Nephron (organoid): ENCODE results near the gene KRT82.
A peak's percentile ranks its signal among the peaks of the same experiment; 100 is the strongest.

Experiments used
- H3K27ac Mint-ChIP-seq, 3 experiments: 2 replicates each; pipeline ENCODE4 v1.8.0; 2020; ENCODE audit warnings: mixed read lengths in 3 of 3, mild to moderate bottlenecking in 2 of 3, moderate library complexity in 1 of 3
- H3K27me3 Mint-ChIP-seq: 2 replicates; pipeline ENCODE4 v1.8.0; 2021; ENCODE audit warnings: low read depth, mild to moderate bottlenecking, moderate library complexity, mixed read lengths
- H3K36me3 Mint-ChIP-seq: 2 replicates; pipeline ENCODE4 v1.8.0; 2020; ENCODE audit warnings: low read depth, mixed read lengths
- H3K4me1 Mint-ChIP-seq: 2 replicates; pipeline ENCODE4 v1.8.0; 2020; ENCODE audit warnings: mixed read lengths
- H3K4me3 Mint-ChIP-seq, 3 experiments: 2 replicates each; pipeline ENCODE4 v1.8.0; 2020; ENCODE audit warnings: mild to moderate bottlenecking in 3 of 3, mixed read lengths in 3 of 3, moderate library complexity in 2 of 3
- H3K9me3 Mint-ChIP-seq: 2 replicates; pipeline ENCODE4 v1.8.0; 2020; ENCODE audit warnings: mixed read lengths
- TF ChIP-seq, protein P1 (sequence below), 3 experiments: fragments of 200-600 bp; sonication (generic); IDR thresholded peaks; one replicate each; pipeline ENCODE4 v1.5.0; 2021; ENCODE audit warnings: antibody characterized with exemption in 3 of 3; ENCODE audit not compliant: unreplicated experiment in 3 of 3

The KRT82 gene

DNA sequence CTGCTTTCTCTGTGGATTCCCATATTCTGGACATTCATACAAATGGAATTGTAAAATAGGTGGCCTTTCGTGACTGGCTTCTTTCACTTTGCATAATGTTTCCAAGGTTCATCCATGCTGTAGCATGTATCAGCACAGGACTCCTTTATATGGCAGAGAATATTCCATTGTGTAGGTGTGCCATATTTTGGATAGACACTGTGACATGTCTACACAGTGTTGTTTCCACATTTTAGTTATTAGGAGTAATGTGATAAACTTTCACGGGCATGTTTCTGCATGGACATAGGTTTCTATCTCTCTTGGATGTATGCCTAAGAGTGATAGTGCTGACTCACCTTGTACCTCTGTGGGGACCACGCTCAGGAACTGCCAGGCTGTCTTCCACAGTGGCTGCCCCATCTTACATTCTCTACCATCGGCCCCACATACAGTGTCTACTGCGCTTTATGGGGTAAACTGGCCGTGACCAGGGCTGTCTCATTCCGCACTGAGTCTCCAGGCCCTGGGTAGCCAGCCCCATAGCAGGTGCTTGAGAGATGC is 13.6 kb downstream of the KRT82 start:
- Mint-ChIP-seq H3K4me1 (peaks cover 13% of the 10 kb centered on the region), H3K36me3 (no peaks in the 10 kb centered on the region)
- TF ChIP-seq, protein P1, sequence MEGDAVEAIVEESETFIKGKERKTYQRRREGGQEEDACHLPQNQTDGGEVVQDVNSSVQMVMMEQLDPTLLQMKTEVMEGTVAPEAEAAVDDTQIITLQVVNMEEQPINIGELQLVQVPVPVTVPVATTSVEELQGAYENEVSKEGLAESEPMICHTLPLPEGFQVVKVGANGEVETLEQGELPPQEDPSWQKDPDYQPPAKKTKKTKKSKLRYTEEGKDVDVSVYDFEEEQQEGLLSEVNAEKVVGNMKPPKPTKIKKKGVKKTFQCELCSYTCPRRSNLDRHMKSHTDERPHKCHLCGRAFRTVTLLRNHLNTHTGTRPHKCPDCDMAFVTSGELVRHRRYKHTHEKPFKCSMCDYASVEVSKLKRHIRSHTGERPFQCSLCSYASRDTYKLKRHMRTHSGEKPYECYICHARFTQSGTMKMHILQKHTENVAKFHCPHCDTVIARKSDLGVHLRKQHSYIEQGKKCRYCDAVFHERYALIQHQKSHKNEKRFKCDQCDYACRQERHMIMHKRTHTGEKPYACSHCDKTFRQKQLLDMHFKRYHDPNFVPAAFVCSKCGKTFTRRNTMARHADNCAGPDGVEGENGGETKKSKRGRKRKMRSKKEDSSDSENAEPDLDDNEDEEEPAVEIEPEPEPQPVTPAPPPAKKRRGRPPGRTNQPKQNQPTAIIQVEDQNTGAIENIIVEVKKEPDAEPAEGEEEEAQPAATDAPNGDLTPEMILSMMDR (IDR thresholded peaks at IDR 0.05; ENCODE audit: unreplicated experiment in 3 of 3) = no peak

DNA sequence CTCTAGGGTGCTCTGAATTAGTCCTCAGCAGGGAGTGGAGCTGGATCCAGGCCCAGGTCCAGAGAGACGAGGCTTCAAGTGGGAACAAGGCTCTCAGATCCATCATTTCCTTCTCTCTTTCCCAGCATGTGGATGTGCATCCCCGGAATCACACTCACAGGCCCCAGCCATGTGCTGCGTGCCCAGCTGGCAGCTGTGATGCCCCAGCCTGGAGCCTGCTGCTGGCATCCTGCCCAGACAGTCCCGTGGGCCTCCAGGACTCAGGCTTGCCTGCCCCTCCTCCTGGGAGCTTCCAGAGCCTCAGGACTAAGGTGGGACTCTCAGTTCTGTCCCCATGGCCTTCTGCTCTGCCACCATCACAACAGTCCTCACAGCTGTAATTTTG is 14.5 kb downstream of the KRT82 start:
- no peaks in the 10 kb centered on the region for H3K9me3 Mint-ChIP-seq
- H3K36me3 Mint-ChIP-seq = no peaks in the 10 kb centered on the region
- H3K27ac Mint-ChIP-seq = no peak overlapping the region
- TF ChIP-seq, protein P1 (IDR thresholded peaks at IDR 0.05; ENCODE audit: unreplicated experiment in 3 of 3) = no peak
- no peak overlapping the region for H3K4me3 Mint-ChIP-seq
- peaks cover 13% of the 10 kb centered on the region for H3K4me1 Mint-ChIP-seq
- peaks cover 21% of the 10 kb centered on the region for H3K27me3 Mint-ChIP-seq

More for the DNA sequence above, 13.6 kb downstream of the KRT82 start:
- no peaks in the 10 kb centered on the region for H3K9me3 Mint-ChIP-seq
- no peak overlapping the region for H3K27ac Mint-ChIP-seq
- H3K4me3 Mint-ChIP-seq = no peak overlapping the region
- H3K27me3 Mint-ChIP-seq = peaks cover 30% of the 10 kb centered on the region

DNA sequence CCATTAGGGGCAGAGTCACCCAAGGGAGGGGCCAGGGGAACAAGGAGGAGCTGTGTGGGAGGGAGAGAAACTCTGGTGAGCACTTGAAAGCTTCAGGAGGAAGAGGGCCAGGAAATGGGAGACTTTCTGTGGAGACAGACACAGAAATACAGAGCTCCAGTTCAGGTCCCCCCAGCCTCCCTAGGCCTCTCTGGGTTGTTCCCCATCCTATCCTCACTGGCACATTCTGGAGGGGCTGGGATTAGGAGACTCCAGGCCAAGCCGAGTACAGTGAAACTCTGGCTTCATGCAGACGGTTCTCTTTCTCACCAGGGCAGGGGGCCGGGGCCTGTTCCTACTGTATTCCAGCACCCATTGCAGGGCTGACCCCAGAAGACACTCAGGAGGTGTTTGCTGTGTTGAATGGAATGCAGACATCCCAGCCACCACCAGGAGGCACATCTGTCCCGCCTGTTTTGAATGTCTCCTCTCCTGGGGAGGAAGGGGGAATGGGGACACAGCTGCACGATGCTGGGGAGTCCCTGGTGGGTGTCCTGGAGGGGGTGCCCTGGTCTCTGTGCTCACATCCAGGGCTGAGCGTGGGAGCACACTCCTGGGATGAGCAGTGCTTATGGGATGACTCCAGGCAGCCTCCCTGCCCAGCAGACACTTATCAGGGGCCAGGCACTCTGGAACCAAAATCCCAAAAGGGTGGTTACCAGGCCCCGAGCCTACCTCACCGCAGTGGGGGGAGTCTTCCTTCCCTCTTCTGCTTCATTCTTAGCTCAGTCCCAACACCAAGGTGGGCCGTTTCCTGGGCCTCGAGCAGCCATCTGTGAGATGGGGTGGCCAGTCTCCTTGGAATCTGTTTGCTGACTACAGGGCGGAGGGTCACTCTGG is 15.2 kb downstream of the KRT82 start:
- Mint-ChIP-seq H3K4me3 (no peak overlapping the region), H3K27me3 (peaks cover 18% of the 10 kb centered on the region), H3K4me1 (peaks cover 13% of the 10 kb centered on the region), H3K36me3 (no peaks in the 10 kb centered on the region), H3K27ac (no peak overlapping the region), H3K9me3 (no peaks in the 10 kb centered on the region)
- TF ChIP-seq, protein P1 (IDR thresholded peaks at IDR 0.05; ENCODE audit: unreplicated experiment in 3 of 3) = peak; percentile 44 to 53 (median 49)

DNA sequence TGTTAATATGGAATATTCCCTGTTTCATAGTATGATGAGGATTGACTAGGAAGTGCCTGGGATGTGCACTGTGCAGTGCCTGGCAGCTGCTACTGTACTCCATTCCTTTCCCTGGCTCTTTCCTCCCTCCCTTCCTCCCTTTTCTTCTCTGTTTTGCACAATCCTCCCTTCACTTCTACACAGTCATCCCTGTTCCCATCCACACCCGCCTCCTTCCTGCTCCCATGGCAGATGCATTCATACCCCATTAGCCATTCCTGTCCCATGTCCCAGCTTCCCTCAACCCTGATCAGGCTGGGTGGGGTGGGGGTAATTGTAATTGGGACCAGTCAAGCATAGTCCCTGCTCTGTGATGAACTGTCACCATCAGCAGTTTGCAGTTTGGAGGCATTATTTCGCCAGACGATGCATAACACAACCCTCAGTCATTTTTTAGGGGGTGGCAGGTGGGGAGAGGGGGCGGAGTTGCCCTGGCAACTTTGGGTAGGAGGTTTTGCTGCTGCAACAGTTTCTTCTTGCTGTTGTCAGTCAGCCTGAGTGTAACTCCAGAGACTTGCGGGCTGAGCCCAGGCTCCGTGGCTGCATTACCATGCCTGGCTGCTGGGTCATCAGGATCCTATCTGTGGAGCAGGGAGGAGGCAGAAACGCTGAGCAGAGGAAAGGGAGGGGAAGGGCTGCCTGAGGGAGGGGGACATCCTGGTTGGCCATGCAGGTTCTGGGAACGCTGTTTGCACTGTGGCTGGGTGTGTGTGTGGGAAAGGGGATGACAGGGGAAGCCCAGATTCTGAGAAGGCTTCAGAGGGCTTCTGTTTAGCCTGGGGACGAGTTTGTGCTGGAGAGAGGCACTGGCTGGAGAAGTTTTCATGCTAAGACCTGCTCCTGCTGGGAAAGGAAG is 16.6 kb downstream of the KRT82 start:
- H3K27me3 Mint-ChIP-seq = peaks cover 11% of the 10 kb centered on the region
- TF ChIP-seq, protein P1 (IDR thresholded peaks at IDR 0.05; ENCODE audit: unreplicated experiment in 3 of 3) = no peak
- no peaks in the 10 kb centered on the region for H3K9me3 Mint-ChIP-seq

DNA sequence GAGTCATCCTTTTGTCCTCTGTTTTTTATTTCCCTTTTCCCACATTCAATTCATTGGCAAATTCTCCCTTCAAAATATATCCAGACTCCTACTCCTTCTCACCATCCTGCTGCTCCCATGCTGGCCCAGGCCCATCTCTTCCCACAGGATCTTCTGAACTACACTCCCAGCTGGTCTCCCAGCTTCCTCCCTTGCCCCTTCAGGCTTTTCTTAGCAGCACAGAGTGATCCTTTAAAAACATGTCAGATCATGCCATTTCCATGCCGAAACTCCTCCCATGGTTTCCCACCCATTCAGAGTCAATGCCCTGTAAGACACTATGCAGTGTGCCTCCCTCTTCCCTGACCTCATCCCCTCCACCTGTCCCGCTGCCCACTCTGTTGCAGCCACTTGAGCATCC is 18.3 kb downstream of the KRT82 start:
- Mint-ChIP-seq H3K4me3 (no peak overlapping the region), H3K36me3 (no peaks in the 10 kb centered on the region), H3K27ac (no peak overlapping the region), H3K9me3 (no peaks in the 10 kb centered on the region), H3K27me3 (peaks cover 11% of the 10 kb centered on the region), H3K4me1 (peaks cover 8% of the 10 kb centered on the region)
- TF ChIP-seq, protein P1 (IDR thresholded peaks at IDR 0.05; ENCODE audit: unreplicated experiment in 3 of 3) = no peak

More for the DNA sequence above, 16.6 kb downstream of the KRT82 start:
- Mint-ChIP-seq H3K4me1 (peaks cover 13% of the 10 kb centered on the region), H3K36me3 (no peaks in the 10 kb centered on the region), H3K4me3 (no peak overlapping the region), H3K27ac (peak overlapping the region in 2 of 3 experiments; percentile 35 to 46)
